ENCODE results near the gene OMA1. TPM values are rescaled to one million over a fixed set of nuclear protein-coding genes. Genes with fewer than 3 reads are reported as not detected.
"Not testable (repeated sequence)": the region's sequence is repeated elsewhere in the genome, so short reads cannot be mapped to it uniquely, and the experiment has no call there.

The OMA1 gene
- total RNA-seq, 2 donors from 2014 or later, result 23.8 to 26.2 TPM

DNA sequence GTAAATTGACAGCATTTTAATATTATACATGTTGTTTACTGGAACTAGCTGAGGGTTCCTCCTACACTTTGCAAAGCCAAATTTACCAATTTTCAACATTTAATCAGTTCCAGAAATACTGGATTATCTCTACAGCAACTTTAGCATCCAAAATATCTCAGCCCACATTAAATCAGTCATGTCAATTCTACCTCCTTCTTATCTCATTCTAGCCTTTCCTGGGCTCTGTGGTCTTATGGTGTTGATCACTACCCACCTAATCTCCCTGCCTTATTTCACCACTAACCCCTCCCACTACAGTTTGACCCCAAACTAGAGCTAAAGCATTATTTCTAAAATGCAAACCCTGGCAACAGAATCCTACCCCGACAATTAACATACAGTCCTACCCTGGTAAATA is 3.3 kb downstream of the OMA1 start:
- ATAC-seq (no peak), DNase-seq (no peak)
- intact Hi-C loops (cut with DNase I, micrococcal nuclease), result no loop called here

DNA sequence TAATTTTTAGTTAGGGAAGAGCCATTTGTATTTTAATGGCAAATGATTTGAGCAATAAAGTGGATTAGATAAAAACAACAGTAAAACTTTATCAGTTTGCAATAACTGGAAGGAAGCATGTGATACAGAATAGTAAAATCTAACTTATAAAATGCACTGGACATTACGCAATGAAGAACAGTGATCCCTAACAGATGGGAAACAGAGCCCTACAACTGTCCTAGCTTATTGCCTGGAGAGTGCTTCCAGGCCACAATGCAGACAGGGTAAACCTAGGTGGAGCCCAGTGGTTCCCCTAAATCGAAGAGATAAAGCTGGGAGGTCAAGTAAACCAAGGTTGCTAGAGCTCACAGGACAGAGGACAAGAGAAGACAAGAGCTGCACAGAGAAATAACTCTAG is 7.0 kb downstream of the OMA1 start:
- ATAC-seq (peak; percentile 90), DNase-seq (no peak)
- intact Hi-C loops (cut with DNase I, micrococcal nuclease), result no loop called here

DNA sequence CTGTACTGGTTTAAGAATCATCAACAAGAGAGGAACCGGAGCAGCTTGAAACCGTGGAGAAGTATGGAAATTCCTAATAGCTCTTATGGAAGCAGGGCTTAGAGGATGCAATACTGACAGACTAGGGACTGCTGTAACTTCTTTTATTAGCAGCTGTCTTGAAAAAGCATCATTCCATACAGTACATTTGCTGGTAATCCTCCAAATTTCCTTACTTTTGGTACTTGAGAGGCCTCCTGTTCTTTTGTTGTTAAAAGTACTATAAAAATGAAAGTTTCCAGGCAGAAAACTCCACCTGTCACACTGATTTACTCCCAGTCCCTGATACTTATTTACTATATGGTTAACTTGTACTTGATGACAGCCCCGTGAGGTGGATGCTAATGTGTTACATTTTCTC is 7.7 kb downstream of the OMA1 start:
- no peak for DNase-seq
- ATAC-seq, result no peak
- intact Hi-C loops (cut with DNase I, micrococcal nuclease), result no loop called here

DNA sequence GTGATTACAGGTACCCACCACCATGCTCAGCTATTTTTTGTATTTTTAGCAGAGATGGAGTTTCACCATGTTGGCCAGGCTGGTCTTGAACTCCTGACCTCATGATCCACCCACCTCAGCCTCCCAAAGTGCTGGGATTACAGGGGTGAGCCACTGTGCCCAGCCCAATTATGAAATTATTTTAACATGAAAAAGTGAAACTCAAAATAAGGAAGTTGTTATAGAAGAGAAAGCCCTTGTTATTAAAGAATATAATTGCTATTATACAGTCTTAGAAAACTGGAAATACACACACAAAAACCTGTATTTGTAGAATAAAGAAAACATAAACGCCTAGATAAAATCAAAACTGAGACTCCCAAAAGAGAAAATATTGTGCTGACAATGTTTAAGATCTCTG is 14.7 kb downstream of the OMA1 start:
- intact Hi-C loops (cut with DNase I, micrococcal nuclease); DNase-seq; ATAC-seq: not testable (repeated sequence)

DNA sequence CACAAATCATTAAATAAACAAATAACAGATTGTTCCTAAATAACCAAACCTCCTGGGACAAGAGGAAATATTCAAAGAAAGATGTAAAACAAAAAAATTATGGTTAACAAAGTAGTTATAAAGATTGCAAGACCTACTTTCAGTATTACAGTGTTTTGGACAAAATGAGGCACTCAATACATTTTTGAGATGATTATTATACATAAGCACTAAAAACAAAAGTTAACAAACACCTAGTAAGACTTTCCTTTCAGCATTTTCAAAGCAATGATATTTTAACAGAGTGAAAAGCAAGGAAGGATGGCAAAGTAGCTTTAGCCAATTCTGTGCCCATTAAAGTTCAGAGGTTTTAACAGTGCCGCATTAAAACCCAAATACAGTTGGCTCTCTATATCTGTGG is 17.2 kb downstream of the OMA1 start:
- intact Hi-C loops (cut with DNase I, micrococcal nuclease), result no loop called here
- DNase-seq (no peak), ATAC-seq (no peak)

DNA sequence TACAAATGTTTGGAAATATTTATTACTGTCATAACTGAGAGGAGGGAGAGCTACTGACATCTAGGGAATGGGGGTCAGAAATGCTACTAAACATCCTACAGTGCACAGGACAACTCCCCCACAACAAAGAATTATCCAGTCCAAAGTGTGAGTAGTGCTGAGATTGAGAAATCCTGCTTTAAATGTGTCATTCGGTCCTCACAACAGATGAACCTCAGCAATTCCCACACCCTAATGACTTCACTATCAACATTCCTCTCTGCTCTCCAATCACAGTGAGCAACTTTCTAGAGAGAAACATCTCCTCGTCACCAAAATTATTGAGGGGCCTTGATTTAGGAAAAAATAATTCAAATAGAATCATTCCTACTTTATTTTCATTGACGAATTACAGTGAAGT is 18.0 kb downstream of the OMA1 start:
- intact Hi-C loops (cut with DNase I, micrococcal nuclease), result no loop called here
- no peak for ATAC-seq
- no peak for DNase-seq

DNA sequence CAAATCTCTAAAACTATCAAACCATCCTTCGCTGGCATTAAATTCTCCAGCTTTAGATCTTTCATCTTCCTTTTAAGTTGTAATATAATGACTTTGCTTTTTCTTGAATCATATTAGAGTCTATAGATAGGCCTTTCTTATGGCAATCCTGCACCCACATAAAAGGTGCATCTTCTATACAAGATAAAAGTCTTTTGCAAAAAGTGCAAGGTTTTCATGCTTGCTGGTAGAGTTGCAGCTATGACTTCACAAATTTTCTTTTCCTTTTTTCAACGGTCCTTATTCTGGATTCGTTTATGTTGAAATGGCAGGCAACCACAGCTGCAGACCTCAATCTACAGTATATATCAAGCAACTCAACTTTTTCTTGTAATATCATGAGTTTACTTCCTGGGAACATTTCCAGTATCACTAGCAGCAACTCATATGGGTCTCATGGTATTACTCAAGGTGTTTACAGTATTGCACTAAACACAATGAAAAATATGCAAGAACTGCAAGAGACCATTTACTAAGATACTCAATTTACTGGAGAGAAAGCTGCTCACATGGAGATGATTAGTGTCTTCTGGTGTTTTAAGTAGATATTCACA is 22.1 kb downstream of the OMA1 start:
- intact Hi-C loops (cut with DNase I, micrococcal nuclease), result no loop called here
- ATAC-seq, result no peak
- DNase-seq, result no peak

DNA sequence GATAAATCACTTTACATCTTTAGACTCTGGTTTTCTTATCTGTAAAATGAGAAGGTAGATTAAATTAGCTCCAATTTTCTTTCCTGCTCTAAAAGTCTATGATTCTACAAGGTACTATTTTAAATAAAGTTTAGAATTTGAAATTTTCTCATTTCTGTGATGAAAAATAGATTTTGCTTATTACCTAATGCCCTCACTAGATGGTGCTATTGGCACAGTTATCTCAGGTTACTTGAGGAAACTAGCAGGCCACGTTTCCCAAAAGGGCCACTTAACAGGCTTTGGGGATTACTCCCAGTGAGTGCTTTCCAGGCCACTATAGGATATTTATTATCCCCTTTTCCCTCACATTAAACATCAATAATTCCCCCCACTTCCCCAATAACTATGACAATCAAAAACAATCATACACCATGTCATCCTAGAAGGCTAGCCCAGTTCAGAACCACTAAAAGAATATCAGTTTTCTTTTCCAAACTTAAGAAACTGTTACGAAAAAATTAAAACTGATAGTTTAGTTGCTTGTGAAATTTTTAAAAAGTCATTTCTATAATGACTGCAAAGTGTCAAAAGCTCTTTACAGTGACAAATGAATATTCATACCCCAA is 30.6 kb downstream of the OMA1 start:
- intact Hi-C loops (cut with DNase I, micrococcal nuclease), result loop anchor here in 1 of 2 donors (5.0 kb wide), 1 partner anchor 136 kb away; no protein-coding TSS in a partner anchor
- DNase-seq, result peak; percentile 22 to 24
- ATAC-seq, result peak; percentile 65

DNA sequence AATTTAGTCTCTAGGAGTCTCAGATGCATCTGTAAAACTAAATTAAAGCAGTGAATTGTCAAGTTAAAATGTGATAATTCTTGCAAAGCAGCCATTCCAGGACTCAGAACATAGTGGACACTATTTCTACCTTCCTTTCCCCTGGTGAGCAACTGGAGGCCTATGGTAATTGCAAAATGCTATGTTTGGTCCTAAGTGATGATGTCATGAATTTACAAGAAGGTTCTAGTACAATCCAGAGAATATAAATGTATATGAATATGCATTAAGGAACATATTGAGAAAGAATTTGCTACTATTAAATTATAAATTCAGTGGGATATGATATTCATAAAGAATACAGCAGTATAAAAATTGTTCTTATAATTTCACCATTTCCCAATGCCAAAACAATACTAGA is 32.6 kb downstream of the OMA1 start:
- no peak for DNase-seq
- ATAC-seq, result no peak
- intact Hi-C loops (cut with DNase I, micrococcal nuclease), result no loop called here

DNA sequence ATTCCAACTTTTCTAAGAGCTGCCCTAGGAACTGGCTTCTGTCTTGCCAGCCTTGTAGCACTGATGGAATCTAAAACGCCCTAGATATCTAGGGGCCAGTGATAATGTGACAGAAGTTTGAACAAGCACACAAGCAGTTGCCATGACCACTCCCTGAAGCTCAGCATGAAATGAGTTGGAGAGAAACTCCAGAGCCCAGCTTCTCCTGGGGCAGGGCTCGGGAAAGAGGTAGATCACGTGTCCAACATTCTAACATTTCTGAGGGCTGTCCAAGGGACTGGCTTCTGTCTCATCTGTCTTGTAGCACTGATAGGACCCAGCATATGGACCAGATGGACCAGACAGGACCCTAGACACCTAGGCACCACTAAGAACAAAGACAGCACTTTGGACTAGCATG is 37.9 kb downstream of the OMA1 start:
- DNase-seq, result no peak
- intact Hi-C loops (cut with DNase I, micrococcal nuclease), result no loop called here
- no peak for ATAC-seq

DNA sequence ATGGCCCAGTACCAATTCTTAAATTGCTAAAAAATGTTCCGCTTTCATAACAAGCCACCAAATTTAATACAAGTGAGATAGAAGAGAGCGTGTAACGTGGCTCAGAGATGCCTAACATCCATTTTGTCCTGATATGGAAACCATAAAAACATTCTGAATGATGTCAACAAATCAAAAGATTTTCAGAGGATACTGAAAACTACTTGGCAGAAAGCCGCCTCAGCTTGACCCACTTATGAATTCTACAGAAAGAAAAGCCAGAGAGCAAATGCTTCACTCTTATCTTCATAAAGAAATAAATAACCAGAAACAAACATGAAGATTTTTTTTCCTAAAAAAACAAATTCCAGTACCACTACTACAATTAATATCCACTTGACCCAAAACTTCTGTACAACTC is 41.2 kb downstream of the OMA1 start:
- no peak for ATAC-seq
- intact Hi-C loops (cut with DNase I, micrococcal nuclease), result no loop called here
- DNase-seq, result no peak

DNA sequence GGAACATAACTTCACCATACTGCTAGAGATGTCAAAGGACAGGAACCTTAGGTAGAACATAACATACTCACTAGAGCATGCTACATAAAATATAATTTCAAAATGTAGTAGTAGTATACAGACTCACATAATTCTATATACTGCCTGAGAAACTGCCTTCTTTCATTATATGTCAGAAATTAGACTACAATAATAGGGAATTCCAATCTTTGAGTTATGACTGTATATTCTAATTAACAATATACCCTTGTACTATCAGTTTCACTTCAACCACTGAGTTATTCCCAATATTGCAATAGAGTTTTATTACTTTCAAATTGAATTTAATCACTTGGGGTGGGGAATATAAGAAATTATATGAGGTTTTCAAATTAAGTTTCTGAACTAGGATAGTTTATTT is 44.0 kb downstream of the OMA1 start:
- no peak for DNase-seq
- intact Hi-C loops (cut with DNase I, micrococcal nuclease), result no loop called here
- no peak for ATAC-seq

DNA sequence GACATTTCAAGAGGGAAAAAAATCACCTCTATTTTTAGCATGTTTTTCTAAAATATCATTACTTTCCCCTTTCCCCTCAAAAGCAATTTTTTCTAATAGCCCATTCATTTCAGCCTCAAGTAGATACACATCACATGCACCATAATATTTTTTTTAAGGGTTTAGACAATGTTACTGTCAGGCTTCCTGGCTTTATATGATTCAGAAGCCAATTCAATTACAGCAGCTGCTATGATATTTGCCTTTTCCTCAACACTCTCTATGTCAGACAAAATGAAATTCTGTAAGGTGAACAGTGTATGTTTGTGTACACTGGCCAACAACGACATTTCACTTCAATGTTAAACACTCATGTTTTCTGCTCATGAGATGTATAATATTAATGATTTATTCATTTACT is 46.5 kb downstream of the OMA1 start:
- intact Hi-C loops (cut with DNase I, micrococcal nuclease), result no loop called here
- no peak for DNase-seq
- no peak for ATAC-seq

DNA sequence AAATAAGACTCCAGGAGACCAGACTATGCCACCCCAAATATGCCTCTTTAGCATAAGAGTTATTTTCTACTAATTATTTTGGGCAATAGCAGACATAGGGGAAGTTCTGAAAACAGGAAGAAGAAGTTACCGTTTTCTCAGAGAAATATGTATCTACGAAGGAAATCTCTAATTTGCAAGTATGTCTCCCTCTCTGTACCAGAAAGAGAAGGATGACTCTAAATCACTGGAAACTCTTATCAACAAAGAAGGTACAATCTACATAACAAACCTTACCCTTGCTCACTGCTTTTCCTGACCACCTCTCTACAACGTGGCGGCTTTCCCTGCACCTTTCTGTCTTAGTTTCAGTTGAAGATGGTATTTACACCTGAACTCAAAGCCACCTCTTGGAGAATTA is 49.0 kb downstream of the OMA1 start:
- DNase-seq, result no peak
- no peak for ATAC-seq
- intact Hi-C loops (cut with DNase I, micrococcal nuclease), result no loop called here

DNA sequence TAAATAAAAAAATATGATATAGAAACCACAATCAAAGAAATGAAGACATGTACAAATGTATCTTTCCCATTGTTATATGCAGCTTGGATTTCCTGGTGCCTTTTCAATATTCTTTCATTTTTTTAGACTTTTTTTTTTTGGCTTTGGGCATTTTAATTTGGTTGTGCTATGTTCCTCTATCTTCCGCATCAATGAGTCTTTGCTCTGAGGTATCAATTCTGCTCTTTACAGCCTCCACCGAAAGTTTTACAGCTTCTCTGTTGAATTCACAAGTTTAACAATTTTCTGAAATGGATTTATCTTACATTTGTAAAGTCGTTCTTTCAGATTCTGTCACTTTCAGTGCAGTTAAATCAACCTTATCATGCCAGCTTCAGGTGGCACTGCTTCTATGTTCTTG is 50.5 kb downstream of the OMA1 start:
- DNase-seq (no peak), ATAC-seq (no peak)
- intact Hi-C loops (cut with DNase I, micrococcal nuclease), result no loop called here

DNA sequence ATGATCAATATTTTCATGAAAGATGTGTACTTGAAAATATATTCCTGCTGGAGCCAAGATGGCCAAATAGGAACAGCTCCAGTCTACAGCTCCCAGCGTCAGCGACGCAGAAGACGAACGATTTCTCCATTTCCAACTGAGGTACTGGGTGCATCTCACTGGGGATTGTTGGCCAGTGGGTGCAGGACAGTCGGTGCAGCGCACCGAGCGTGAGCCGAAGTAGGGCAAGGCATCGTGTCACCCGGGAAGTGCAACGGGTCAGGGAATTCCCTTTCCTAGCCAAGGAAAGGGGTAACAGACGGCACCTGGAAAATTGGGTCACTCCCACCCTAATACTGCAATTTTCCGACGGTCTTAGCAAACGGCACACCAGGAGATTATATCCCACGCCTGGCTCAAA is 57.6 kb downstream of the OMA1 start:
- intact Hi-C loops (cut with DNase I, micrococcal nuclease); DNase-seq; ATAC-seq: not testable (repeated sequence)

DNA sequence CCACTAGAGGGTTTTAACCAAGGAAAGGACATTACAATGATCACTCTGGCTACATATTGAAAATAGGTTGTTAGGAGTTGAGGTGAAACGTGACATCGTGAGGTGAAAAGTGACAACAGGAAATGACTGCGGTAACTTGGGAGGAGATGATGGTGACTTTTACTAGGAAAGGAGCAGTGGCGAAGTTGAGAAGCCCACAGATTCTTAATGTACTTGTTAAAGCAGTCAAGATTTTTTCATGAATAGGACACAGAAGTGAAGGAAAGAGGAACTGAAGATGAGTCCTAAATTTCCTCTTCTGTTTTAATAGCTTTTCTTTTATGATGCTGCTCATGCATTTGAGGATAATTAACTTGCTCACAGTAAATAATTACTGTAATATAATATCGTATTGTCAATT is 59.5 kb downstream of the OMA1 start:
- intact Hi-C loops (cut with DNase I, micrococcal nuclease), result no loop called here
- no peak for DNase-seq
- no peak for ATAC-seq

DNA sequence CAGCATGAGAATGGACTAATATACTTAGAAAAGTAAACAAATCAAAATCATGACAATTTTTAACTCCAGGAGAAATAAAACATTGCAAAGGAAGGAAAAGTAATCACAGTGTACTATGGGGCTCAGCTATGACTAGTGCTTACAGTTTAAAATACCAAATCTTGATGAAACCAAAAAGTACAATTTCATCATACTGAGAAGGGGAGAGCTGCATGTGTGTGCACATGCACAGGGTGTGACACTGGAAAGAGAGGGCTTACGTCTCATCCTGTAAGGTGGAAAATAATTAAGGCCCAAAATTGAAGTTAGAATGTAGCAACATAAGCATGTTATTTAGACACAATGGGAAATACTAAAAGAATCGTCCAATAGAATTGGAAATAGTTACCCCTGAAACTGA is 64.6 kb downstream of the OMA1 start:
- intact Hi-C loops (cut with DNase I, micrococcal nuclease), result no loop called here
- ATAC-seq, result no peak
- DNase-seq, result no peak

DNA sequence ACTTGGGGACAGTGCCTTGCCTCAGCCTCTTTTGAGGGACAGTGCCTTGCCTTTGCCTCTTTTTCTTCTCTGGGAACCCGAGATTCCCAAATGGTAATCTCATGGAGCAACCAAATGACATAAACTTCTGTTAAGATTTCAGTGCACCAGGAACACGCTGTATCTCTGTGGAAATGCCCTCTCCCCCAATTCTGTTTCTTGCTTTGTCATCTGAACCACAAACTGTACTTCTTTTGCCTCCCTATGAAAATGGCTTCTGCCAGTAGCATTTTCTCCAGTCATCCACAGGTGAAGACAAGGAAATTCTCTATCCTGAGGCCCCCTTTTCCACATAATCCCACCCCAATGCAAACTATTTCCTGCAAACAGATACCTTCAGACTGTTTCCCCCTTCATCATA is 66.3 kb downstream of the OMA1 start:
- intact Hi-C loops (cut with DNase I, micrococcal nuclease), result no loop called here
- ATAC-seq (no peak), DNase-seq (no peak)

DNA sequence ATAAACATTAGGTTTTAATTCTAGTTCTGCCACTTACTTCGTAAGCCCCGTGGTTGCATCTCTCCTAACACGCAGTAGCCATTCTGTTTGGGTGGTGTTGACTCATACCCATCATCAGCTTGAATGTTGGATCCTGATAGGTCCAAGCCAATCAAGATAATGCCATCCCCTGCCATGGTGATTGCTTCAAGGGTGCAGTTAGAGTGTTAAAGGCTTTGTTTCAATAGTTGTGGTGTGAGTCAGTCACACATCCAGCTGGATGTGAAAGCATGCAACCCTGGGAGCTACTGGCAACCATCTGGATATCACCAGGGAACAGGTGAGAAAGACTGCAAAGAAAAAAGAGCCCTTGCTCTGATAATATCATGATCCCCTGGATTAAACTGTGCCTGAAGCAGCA is 69.1 kb downstream of the OMA1 start:
- no peak for DNase-seq
- ATAC-seq, result no peak
- intact Hi-C loops (cut with DNase I, micrococcal nuclease), result no loop called here

DNA sequence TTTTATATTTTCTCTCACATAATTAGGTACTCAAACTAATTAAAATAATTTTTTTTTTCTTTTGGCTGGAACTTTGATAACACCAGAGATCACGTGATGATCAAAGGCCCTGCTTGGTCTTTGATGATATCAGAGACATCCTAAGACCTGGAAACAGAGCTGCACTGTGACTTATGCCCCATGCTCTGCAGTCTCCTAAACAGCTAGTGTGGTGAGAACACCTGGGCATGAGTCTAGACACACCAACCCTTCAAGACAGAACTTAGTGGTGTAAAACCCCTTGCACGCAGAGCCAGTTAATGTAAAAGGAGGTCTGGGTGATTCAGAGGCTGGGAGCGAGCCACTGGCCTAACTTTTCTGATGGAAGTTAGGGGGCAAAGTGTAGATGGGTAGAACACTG is 70.3 kb downstream of the OMA1 start:
- intact Hi-C loops (cut with DNase I, micrococcal nuclease), result no loop called here
- ATAC-seq (no peak), DNase-seq (no peak)
